Keratinocyte (primary cell): ENCODE data around the gene THBD. TPM values are rescaled to one million over a fixed set of nuclear protein-coding genes. Genes with fewer than 3 reads are reported as not detected.
A peak's percentile ranks its signal among the peaks of the same experiment; 100 is the strongest.

Experiments
- DNase-seq: peaks from one replicate; pipeline ENCODE4 v3.0.0-alpha.2; 2011; ENCODE audit warnings: low read depth, missing footprints, low spot score
- FAIRE-seq: peaks from 2 replicates; lab custom pipeline; 2011; peaks lifted over from hg19 to GRCh38; lab: Jason Lieb, UNC
- H2AFZ ChIP-seq: 2 replicates; pipeline ENCODE4 v1.6.0; 2012; ENCODE audit warnings: low read length, control low read depth, inconsistent platforms; ENCODE audit not compliant: control insufficient read depth
- H3K27ac ChIP-seq: 2 replicates; pipeline ENCODE4 v1.5.1; 2011; ENCODE audit warnings: low read length; ENCODE audit not compliant: control insufficient read depth, insufficient read depth
- H3K27me3 ChIP-seq: 3 replicates; pipeline ENCODE4 v1.6.0; 2011; ENCODE audit warnings: low read length; ENCODE audit not compliant: control insufficient read depth, insufficient read depth; ENCODE audit errors: extremely low read depth
- H3K36me3 ChIP-seq, 2 experiments: 2 replicates in 1 of 2; 3 replicates in 1 of 2; pipeline ENCODE4 v1.5.1; 2011; ENCODE audit warnings: low read length in 2 of 2, mild to moderate bottlenecking in 1 of 2; ENCODE audit not compliant: control insufficient read depth in 2 of 2, insufficient read depth in 2 of 2; ENCODE audit errors: extremely low read depth in 1 of 2
- H3K4me1 ChIP-seq: 3 replicates; pipeline ENCODE4 v1.5.1; 2011; ENCODE audit warnings: low read length; ENCODE audit not compliant: control insufficient read depth, insufficient read depth; ENCODE audit errors: extremely low read depth
- H3K4me2 ChIP-seq: 3 replicates; pipeline ENCODE4 v1.6.0; 2011; ENCODE audit warnings: low read depth, low read length; ENCODE audit not compliant: control insufficient read depth, insufficient read depth; ENCODE audit errors: extremely low read depth
- H3K4me3 ChIP-seq, 3 experiments: fragments of 200-600 bp in 1 of 3; sonication (generic) in 1 of 3; 2 replicates in 2 of 3; 3 replicates in 1 of 3; pipeline ENCODE4 v1.5.1; 2011 to 2016; ENCODE audit warnings: low read length in 3 of 3, mild to moderate bottlenecking in 3 of 3, control low read depth in 2 of 3, inconsistent platforms in 1 of 3, low read depth in 1 of 3, mixed read lengths in 1 of 3, mixed run types in 1 of 3, moderate library complexity in 1 of 3; ENCODE audit not compliant: control insufficient read depth in 2 of 3, insufficient read depth in 2 of 3; ENCODE audit errors: extremely low read depth in 1 of 3
- H3K79me2 ChIP-seq: 2 replicates; pipeline ENCODE4 v1.6.0; 2012; ENCODE audit warnings: low read length; ENCODE audit not compliant: control insufficient read depth, insufficient read depth
- H3K9ac ChIP-seq: 3 replicates; pipeline ENCODE4 v1.6.0; 2011; ENCODE audit warnings: low read length; ENCODE audit not compliant: control insufficient read depth, insufficient read depth; ENCODE audit errors: extremely low read depth
- H3K9me1 ChIP-seq: 3 replicates; pipeline ENCODE4 v1.6.0; 2011; ENCODE audit warnings: low read length; ENCODE audit not compliant: control insufficient read depth, insufficient read depth; ENCODE audit errors: extremely low read depth
- H3K9me3 ChIP-seq: 2 replicates; pipeline ENCODE4 v1.5.1; 2012; ENCODE audit warnings: low read depth, low read length; ENCODE audit not compliant: control insufficient read depth
- H4K20me1 ChIP-seq: 3 replicates; pipeline ENCODE4 v1.6.0; 2011; ENCODE audit warnings: low read length; ENCODE audit not compliant: control insufficient read depth, insufficient read depth; ENCODE audit errors: extremely low read depth
- EZH2 ChIP-seq: IDR thresholded peaks from one replicate; pipeline ENCODE4 v1.6.1; 2012; ENCODE audit warnings: inconsistent platforms, mild to moderate bottlenecking, low read length, moderate library complexity
- dilution Hi-C: fragments of 300-500 bp; cut with MboI; formaldehyde crosslinking; loops from one replicate; pipeline ENCODE4 v1.7.0; 2020; ENCODE audit warnings: low sequenced_read_pairs; ENCODE audit not compliant: extremely low pct_ligation_motif_present
- polyA plus RNA-seq, 5 experiments: library from polyadenylated mRNA; depleted of rRNA in 3 of 5; stranded (reverse) in 3 of 5; stranded (forward) in 1 of 5; unstranded in 1 of 5; fragments of >200 nt; gene quantifications; 1 replicate in 1 of 5; 2 replicates in 3 of 5; 3 replicates in 1 of 5; pipeline versions ENCODE4 v1.2.1 to v1.2.3, GENCODE V29; 2011 to 2012; ENCODE audit warnings: missing spikeins in 2 of 5, low read depth in 1 of 5, low replicate concordance in 1 of 5
- TF ChIP-seq, protein P1 (sequence below), 3 experiments: IDR thresholded peaks in 1 of 3; conservative IDR thresholded peaks in 1 of 3; optimal IDR thresholded peaks in 1 of 3; 2 replicates in 2 of 3; 3 replicates in 1 of 3; pipeline versions ENCODE3 to v1.5.1; 2011; ENCODE audit warnings: low read length in 3 of 3, mild to moderate bottlenecking in 3 of 3, moderate library complexity in 2 of 3, control low read depth in 1 of 3, inconsistent platforms in 1 of 3; ENCODE audit not compliant: insufficient read depth in 2 of 3; ENCODE audit errors: extremely low read depth in 1 of 3

The THBD gene
- polyA plus RNA-seq, 1 donor (not counting 4 experiments of a cell fraction or from before 2014, with no cell fraction given) = 4.7 TPM

GRCh38 chr20:23079926-23080325 lies 30.5 kb upstream of the THBD start:
- Histone ChIP-seq H3K9ac (no peak overlapping the region), H3K4me1 (peaks cover 10% of the 10 kb centered on the region), H3K79me2 (no peaks in the 10 kb centered on the region), H3K36me3 (no peaks in the 10 kb centered on the region), H3K4me3 (no peak overlapping the region), H3K27ac (no peak overlapping the region), H3K27me3 (no peaks in the 10 kb centered on the region), H4K20me1 (no peaks in the 10 kb centered on the region), H3K9me1 (no peaks in the 10 kb centered on the region), H3K4me2 (no peak overlapping the region), H3K9me3 (no peaks in the 10 kb centered on the region), H2AFZ (no peak overlapping the region)
- TF ChIP-seq, protein P1, sequence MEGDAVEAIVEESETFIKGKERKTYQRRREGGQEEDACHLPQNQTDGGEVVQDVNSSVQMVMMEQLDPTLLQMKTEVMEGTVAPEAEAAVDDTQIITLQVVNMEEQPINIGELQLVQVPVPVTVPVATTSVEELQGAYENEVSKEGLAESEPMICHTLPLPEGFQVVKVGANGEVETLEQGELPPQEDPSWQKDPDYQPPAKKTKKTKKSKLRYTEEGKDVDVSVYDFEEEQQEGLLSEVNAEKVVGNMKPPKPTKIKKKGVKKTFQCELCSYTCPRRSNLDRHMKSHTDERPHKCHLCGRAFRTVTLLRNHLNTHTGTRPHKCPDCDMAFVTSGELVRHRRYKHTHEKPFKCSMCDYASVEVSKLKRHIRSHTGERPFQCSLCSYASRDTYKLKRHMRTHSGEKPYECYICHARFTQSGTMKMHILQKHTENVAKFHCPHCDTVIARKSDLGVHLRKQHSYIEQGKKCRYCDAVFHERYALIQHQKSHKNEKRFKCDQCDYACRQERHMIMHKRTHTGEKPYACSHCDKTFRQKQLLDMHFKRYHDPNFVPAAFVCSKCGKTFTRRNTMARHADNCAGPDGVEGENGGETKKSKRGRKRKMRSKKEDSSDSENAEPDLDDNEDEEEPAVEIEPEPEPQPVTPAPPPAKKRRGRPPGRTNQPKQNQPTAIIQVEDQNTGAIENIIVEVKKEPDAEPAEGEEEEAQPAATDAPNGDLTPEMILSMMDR (optimal IDR thresholded peaks at IDR 0.05 in 1 of 3, IDR thresholded peaks at IDR 0.05 in 1 of 3, conservative IDR thresholded peaks at IDR 0.05 in 1 of 3; ENCODE audit: extremely low read depth in 1 of 3, insufficient read depth in 2 of 3, low read length in 3 of 3) = no peak
- TF ChIP-seq EZH2 = no peak
- no peak for FAIRE-seq
- DNase-seq = no peak
- dilution Hi-C loops = no loop called here

GRCh38 chr20:23079016-23079351 lies 29.5 kb upstream of the THBD start:
- no peak overlapping the region for H3K4me2 ChIP-seq
- H3K9me1 ChIP-seq = no peaks in the 10 kb centered on the region
- H3K27ac ChIP-seq = no peak overlapping the region
- TF ChIP-seq EZH2 = no peak
- TF ChIP-seq, protein P1 (optimal IDR thresholded peaks at IDR 0.05 in 1 of 3, IDR thresholded peaks at IDR 0.05 in 1 of 3, conservative IDR thresholded peaks at IDR 0.05 in 1 of 3; ENCODE audit: extremely low read depth in 1 of 3, insufficient read depth in 2 of 3, low read length in 3 of 3) = peak; percentile 14 to 41 (median 34)
- no peak overlapping the region for H3K9ac ChIP-seq
- DNase-seq (no peak), FAIRE-seq (no peak)
- dilution Hi-C loops = no loop called here
- H3K79me2 ChIP-seq = no peaks in the 10 kb centered on the region
- H2AFZ ChIP-seq = no peak overlapping the region
- peaks cover 10% of the 10 kb centered on the region for H3K4me1 ChIP-seq
- no peaks in the 10 kb centered on the region for H3K36me3 ChIP-seq
- no peaks in the 10 kb centered on the region for H4K20me1 ChIP-seq
- no peak overlapping the region for H3K4me3 ChIP-seq
- no peaks in the 10 kb centered on the region for H3K27me3 ChIP-seq
- no peaks in the 10 kb centered on the region for H3K9me3 ChIP-seq
